ENCODE measurements around the gene TIGD4.

The TIGD4 gene

DNA sequence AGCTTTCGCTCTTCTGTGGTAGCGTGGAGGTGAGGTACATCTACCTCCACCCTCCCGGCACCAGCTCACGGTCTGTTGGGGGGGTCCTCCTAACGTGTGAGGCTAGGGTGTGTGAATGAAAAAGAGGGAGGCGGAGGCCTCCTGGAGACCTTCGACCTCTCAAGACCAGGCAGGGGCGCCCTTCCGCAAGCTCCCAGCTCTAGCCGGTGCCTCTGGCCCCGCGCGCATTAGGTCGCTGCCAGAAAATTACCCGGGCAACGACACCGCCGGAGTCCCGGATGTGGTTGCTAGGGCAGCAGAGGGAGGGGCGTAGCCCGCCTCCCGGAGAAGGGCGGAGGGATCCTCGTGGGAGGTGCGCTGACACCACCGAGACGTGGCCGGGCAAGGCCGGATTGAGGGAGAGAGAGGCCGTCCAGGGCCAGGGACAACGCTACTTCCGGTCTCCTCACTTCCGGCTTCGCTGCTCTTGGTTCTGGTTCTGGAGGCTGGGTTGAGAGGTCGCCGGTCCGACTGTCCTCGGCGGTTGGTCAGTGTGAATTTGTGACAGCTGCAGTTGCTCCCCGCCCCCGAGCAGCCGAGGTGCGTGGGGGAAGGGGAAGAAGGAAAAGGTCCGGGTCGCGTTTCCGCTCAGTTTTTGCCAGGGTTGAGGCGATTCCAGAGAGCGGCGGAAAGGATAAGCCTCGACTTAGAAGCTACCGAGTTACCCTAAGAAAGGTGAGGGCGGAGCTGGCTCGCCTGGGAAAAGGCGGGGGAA is at the start of gene TIGD4, which contains the start of gene ARFIP1:
TIGD4 (minus strand) TSS at position 218 of the 754 bp plus-strand sequence. CDS start 8,726 bp downstream, outside the sequence.
ARFIP1 (plus strand) TSS at position 442 of the 754 bp plus-strand sequence. CDS start 49,680 bp downstream, outside the sequence.
- peak; percentile 84 to 87 for DNase-seq (ENCODE audit: low read depth in 2 of 2)

DNA sequence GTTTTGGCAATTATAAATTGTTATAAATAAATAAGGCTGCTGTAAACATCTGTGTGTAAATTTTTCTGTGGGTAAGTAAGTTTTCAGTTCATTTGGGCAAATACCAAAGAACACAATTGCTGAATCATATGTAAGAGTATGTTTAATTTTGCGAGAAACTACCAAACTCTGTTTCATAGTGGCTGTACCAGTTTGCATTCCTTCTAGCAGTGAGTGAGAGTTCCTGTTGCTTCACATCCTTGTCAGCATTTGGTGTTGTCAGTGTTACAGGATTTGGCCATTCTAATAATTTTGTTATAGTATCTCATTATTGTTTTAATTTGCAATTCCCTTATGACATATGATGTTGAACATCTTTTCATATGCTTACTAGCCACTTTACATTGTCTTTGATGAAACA is 48.6 kb upstream of the TIGD4 start:
- DNase-seq (ENCODE audit: low read depth in 2 of 2): no peak

DNA sequence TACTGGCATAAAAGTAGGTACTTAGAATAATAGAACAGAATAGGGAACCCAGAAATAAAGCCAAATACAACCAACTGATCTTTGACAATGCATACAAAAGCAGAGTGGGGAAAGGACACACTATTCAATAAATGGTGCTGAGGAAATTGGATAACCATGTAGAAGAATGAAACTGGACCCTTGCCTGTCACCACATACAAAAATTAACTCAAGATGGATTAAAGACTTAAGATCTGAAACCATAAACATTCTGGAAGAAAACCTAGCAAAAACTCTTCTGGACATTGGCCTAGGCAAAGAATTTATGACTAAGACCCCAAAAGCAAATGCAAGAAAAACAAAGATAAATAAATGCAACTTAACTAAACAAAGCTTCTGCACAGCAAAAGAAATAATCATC is 45.8 kb upstream of the TIGD4 start:
- DNase-seq (ENCODE audit: low read depth in 2 of 2): no peak

DNA sequence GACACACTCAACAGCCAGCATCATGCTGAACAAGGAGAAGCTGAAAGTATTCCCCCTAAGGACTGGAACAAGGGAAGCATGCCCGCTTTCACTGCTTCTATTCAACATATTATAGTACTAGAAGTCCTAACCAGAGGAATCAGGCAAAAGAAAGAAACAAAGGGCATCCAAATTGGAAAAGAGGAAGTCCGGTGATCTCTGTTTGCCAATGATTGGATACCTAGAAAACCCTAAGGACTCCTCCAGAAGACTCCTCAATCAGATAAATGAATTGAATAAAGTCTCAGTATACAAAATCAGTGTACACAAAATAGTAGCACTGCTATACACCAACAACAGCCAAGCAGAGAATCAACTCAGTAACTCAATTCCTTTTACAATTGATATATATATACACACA is 45.0 kb upstream of the TIGD4 start:
- DNase-seq (ENCODE audit: low read depth in 2 of 2): no peak

DNA sequence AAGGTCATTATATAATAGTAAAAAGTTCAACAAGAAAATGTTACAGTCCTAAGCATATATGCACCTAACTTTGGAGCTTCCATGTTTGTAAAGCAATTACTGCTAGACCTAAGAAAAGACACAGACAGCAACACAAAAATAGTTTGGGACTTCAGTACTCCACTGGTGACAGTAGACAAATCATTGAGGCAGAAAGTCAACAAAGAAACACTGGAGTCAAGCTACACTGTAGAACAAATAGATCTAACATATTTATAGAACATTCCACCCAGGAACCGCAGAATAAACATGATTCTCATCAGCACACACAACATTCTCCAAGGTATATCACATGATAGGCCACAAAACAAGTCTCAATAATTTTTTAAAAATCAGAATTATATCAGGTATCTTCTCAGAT is 42.8 kb upstream of the TIGD4 start:
- DNase-seq (ENCODE audit: low read depth in 2 of 2): no peak

DNA sequence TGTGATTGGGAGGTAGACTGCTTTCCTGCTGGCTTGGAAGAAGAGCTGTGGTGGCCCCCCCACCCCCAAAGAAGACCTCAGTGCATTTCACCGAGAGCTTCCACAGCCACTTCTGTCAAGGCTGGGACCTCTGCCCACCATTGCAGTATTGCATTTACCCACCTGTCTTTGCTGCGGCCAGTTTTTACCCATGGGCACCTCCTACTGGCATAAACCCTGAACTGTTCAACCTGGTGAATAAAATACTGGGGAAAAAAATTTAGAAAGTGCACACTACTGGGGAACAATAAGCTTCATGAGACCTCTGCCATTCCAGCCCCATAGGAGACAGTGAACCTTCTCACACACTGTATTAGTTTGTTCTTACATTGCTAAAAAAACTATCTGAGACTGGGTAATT is 40.5 kb upstream of the TIGD4 start:
- DNase-seq (ENCODE audit: low read depth in 2 of 2): no peak

DNA sequence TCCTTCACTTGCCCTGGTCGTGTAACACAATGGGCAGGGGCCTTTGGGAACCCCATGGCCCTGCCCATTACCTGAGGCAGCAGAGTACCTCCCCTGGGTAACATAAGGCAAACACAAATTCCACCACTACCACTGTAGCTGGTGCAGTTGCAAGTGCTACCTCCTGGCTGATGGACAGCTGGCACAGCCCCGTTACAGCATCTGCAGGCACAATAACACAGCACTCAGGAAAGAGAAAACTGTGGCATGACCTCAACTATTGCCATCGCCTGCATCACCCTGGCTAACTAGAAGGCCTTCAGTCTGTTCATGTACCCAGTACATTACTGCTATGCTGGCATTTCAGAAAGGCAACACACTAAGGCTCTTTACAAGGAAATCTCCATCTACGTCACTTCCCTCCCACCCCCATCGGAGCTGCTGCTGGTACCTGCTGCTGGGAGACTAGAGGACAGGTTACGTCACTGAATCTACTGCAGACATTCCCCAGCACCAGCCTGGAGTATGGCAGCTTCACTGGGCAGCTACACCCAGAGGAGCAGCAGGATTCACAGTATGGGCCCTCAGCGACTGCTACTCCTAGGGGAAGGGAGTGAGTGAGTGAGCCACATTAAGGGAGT is 39.6 kb upstream of the TIGD4 start:
- DNase-seq (ENCODE audit: low read depth in 2 of 2): no peak

DNA sequence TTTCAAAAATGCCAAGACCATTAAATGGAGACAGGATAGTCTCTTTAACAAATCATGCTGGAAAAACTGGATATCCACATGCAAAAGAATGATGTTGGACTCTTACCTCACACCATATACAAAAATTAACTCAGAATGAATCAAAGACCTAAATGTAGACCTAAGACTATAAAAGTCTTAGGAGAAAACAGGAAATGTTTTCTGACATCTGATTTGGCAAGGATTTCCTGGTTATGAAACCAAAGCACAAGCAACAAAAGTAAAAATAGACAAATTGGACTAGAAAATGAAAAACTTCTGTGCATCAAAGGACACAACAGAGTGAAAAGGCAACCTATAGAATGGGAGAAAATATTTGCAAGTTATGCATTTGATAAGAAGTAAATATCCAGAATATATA is 37.8 kb upstream of the TIGD4 start:
- no peak for DNase-seq (ENCODE audit: low read depth in 2 of 2)

DNA sequence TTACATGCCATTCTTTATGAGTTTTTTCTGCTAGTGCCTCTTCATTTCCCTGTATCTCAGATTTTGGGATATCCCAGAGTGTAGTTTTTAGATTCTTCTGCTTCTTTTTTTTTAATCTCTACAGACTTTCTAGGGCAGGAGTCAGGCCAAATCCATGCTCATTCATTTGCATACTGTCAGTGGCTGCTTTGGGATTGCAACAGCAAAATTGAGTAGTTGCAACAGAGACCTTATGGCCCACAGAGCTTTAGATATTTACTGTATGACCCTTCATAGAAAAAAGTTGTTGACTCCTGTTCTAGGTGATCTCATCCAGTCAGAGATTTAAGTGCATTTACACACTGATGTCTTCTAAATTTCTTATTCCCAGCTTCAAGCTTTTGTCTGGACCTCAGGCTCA is 35.5 kb upstream of the TIGD4 start:
- no peak for DNase-seq (ENCODE audit: low read depth in 2 of 2)

DNA sequence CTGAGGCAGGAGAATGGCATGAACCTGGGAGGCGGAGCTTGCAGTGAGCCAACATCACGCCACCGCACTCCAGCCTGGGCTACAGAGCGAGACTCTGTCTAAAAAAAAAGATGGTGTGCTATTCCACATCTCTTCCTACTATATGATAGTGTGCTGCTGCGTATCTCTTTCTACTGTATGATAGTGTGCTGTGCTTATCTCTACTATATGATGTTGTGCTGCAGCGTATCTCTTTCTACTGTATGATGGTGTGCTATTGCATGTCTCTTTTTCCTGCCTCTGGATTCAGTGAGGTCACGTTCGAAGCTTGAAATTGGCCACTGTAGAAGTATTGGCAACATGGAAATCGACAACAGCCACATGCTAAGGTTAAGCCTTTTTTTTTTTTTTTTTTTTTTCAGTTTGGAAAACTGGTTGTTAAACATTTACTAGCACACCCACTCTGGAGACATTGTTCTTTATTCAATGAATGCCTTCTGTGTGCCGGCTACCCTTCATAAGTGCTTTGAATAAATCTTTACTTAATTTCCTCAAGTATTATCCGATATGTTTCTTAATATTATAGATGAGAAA is 31.3 kb upstream of the TIGD4 start:
- DNase-seq (ENCODE audit: low read depth in 2 of 2): no peak

DNA sequence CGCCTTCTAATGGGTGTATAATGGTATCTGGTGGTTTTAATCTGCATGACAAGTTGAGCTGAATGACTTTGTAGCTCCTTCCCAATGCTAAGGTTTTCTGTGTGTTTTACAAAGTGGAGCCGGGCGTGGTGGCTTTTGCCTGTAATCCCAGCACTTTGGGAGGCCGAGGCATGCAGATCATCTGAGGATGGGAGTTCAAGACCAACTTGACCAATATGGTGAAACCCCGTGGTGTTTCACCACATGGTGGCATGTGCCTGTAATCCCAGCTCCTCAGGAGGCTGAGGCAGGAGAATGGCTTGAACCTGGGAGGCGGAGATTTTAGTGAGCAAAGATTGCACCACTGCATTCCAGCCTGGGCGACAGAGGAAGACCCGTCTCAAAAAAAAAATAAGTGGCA is 29.1 kb upstream of the TIGD4 start:
- no peak for DNase-seq (ENCODE audit: low read depth in 2 of 2)

DNA sequence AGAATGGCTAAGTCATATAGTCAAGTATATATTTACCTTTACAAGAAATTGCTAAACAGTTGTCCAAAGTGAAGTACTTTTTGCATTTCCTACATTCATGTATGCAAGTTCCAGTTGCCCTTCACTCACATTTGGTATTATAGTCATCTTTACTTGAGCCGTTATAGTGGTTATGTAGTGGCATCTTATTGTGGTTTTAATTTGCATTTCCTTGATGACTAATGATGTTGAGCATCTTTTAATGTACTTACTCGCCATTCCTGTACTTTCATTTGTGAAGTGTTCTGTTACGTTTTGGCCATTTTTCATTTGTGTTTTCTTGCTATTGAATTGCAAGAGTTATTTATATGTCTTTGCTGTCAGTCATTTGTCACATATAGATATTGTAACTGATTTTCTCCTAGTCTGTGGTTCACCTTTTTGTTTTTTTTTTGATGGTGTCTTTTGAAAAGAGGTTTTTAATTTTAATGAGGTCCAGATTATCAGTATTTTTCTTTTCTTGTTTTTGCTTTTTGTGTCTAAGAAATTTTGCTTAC is 27.8 kb upstream of the TIGD4 start:
- DNase-seq (ENCODE audit: low read depth in 2 of 2): no peak

DNA sequence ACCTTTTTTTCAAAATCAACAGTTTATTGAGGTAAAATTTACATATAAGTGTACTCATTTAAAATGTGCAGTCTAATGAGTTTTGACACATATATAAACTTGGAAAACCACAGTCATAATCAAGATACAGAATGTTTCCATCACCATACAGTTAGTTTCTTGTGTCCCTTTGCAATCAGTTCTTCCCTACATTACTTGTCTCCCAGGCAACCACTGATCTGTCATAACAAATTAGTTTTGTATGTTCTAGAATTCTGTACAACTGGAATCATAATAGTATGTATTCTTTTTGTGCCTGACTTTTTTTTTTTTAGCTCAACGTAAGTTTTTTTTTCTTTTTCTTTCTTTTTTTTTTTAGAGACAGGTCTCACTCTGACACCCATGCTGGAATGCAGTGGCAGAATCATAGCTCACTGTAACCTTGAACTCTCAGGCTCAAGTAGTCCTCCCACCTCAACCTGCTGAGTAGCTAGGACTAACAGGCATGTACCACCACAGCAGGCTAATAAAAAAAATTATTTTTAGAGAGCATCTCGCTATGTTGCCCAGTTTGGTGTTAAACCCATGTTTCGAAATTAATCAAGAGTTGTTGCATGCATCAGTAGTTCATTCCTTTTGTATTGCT is 27.1 kb upstream of the TIGD4 start:
- DNase-seq (ENCODE audit: low read depth in 2 of 2): no peak

DNA sequence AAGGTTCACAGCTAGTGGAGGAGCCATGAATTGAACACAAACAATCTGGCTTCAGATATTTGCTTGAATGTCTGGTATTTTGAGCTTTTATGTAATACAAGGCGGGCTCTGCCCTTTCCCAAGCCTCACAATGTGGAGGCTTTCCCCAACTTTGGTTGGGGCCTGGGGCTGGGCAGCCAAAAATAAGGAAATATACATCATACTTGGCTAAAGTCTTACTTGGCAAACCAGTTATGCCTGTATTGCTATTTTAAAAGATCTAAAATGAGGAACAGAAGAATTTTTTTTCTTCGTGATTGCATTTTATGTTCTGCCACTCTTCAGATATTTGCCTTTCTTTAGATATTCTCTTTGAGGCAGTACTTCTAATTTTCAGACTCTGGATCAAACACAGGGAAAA is 26.3 kb upstream of the TIGD4 start:
- DNase-seq (ENCODE audit: low read depth in 2 of 2): no peak

DNA sequence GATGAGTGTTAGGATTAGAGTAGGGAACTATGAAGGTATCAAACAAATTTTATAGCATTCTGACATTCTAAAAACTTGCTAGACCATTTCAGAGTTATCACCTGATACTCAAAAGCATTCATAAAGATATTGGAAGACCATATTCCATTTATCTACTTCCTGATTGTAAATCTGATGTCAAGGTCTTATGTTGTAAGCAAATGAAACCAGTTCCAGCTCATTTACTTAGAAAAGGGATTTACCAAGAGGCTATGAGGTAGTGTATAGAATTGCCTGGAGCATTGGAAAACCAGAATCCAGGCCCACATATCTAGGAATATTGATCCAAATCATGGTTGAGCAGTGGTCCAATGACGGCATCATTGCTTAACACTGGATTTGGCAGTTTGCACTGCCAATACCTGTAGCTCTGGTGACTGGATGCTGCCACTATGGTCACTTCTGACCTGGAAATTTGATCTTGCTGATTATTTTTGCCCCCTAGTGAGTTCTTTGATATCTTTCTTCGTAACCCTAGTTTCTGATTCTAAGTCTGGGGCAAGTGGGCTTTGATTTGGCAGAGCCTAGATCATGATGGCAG is 25.6 kb upstream of the TIGD4 start:
- DNase-seq (ENCODE audit: low read depth in 2 of 2): no peak

DNA sequence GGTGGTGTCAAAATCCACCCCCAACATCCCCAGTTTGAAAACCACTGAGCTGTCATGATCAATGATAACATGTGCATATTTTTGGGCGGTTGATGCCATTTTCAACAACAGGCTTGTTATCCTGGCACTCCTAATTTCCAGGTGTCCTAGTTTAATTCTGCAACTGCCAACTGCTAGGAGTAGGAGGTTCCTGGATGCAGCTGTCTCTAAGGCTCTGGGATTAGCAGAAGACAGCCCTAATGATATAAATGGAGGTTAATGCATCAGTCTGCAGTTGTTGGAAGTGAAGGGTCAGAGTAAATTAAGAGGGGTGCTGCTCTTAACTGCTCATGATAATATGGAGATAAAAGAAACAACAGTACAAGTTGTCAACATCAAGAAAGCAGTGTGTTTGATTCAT is 24.0 kb upstream of the TIGD4 start:
- DNase-seq (ENCODE audit: low read depth in 2 of 2): no peak

DNA sequence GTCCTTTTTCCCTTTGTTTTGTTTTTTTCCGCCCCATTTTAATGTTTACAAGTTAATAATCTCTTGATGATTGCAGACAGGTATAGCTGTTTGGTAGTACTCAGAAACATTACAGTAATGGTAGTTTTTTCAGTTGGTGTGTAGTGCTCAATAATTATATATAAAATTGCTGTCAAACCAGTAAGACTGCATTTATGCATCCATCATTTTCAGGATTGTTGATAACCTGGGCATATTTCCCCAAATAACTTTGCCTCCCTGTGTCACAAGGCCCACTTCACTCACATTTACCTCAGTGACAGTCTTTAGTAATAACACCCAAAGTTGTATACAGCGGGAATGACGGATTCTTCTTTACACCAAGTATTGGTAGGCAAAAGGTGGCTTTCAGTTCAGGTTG is 16.4 kb upstream of the TIGD4 start:
- no peak for DNase-seq (ENCODE audit: low read depth in 2 of 2)

DNA sequence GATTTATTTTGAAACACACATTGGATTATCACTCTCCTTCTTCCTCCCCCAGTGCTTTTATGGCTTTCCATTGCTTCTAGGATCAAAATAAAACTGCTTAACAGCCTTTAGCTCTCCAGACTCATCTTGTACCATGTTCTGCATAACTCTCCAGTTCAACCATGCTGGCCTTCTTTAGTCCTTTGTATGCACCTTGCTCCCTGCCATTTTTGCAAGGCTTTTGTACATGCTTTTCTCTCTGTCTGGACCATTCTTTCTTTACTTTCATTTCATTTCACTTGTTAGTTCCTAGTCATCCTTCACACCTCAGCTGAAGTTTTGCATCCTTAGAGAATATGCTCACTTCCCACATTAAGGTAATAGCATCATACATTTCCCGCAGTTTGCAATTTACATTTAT is 7.1 kb upstream of the TIGD4 start:
- DNase-seq (ENCODE audit: low read depth in 2 of 2): no peak

DNA sequence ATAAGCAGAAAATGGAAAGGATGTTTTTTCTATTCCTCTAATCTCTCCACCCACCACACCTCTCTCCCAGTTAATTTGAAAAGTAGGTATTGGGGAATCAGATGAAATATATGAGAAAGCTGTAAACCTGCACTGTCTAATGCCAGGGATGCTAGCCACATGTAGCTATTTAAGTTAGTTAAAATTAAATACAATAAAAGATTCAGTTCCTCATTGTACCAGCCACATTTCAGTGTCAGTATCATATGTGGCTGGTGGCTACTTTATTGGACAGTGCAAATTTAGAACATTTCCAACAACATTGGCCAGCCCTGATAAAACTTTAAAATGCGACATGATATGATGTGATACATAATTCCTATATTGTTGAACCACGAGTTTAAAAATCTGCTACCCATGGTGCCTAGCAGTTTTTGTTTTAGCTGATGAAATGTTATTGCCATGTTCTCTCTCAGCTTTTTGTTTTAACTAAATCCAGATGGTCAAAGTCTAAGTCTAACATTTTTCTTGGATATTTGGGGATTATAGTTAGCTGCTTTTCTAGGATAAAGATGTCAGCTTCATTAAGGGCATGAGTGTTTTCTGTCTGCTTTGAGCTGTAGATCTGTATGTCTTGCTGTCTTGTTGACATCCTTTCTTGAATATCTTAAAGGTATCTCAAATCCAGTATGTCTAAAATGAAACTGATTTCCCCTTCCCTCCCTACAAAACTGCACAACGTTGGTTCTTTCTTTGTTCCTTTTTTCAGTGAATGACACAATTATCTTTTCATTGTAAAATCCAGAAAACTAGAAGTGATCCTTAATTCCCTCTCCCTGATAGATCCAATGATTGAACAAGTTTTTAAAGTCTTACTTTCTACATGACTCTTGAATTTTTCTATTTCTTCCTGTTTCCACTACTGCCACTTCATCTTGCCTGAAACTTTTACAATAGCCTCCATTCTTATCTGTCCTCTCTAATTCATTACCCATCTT is 6.4 kb upstream of the TIGD4 start:
- DNase-seq (ENCODE audit: low read depth in 2 of 2): no peak

DNA sequence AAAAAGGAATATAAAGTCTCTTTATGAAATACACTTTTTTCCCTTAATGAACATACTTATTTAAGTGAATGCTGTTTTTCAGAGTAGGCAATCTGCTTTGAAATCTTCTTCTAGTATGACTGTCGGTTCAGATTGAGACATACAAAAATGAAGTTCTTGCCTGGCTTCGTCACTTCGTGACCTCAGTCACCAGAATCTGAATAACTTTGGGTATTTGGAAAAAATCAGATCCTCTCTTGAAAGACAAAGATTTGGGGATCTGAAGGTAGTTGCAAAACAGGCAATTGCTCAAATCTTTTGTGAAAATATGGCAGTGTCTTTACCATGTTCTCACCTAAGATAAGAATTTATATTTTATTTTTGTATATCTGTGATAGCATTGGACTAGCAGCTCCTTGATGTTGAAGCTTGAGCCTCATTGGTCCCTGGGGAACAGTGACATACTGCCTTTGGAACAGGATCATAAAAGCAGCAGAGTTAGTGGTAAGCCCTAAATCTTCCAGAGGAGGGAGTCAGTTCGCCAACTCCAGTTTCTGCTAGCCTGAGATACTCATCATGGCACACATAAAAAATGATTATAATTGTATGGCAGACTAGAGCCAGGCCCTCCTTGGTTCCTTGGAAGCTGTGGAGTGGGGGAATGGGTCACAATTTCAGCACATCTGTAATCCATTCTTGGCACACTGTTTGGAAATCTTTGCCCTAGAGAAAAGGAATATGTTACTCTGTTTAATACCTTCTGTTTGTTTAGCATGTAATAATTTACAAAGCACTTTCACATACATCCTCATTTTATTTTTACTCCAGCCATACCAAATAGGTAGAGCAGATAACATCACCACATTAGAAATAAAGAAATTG is 5.2 kb upstream of the TIGD4 start:
- no peak for DNase-seq (ENCODE audit: low read depth in 2 of 2)

All from stimulated activated CD4-positive, alpha-beta T cell treated with anti-CD3 and anti-CD28 coated beads, Interleukin-1b, Interleukin-23, amount 100 ng/mL, for 4 hours (primary cell).